ENCODE data around the gene TLK2. TPM values are rescaled to one million over a fixed set of nuclear protein-coding genes. Genes with fewer than 3 reads are reported as not detected.

The TLK2 gene
- total and polyA plus RNA-seq, 2 donors (not counting 3 experiments of a cell fraction or from before 2014, with no cell fraction given), result 30.7 to 40.7 TPM

GRCh38 chr17:62611292-62611691 is 132.7 kb downstream of the TLK2 start:
- DNase-seq (ENCODE audit: low read depth, low spot score), result no peak
- FAIRE-seq, result no peak
- no peak overlapping the region for H3K4me3 ChIP-seq (replicated peaks in 1 of 3; ENCODE audit: insufficient read depth in 1 of 3, low read depth in 1 of 3, low read length in 3 of 3)
- H3K4me1 ChIP-seq (ENCODE audit: control insufficient read depth, extremely low read depth, insufficient read depth, low read length), result no peaks in the 10 kb centered on the region
- no TSS peak for BruUV-seq (replicated peaks)
- H3K9me3 ChIP-seq (replicated peaks; ENCODE audit: control insufficient read depth, insufficient read depth, low read length), result no peaks in the 10 kb centered on the region
- H2AFZ ChIP-seq (ENCODE audit: low read depth, low read length), result no peak overlapping the region
- H3K9me1 ChIP-seq (replicated peaks; ENCODE audit: control insufficient read depth, extremely low read depth, insufficient read depth, low read length), result no peaks in the 10 kb centered on the region
- no peak overlapping the region for H3K27ac ChIP-seq (ENCODE audit: insufficient read depth, low read depth, low read length)
- H3K27me3 ChIP-seq (ENCODE audit: control insufficient read depth in 2 of 2, insufficient read depth in 2 of 2, low read length in 2 of 2), result no peaks in the 10 kb centered on the region
- H4K20me1 ChIP-seq (replicated peaks; ENCODE audit: control insufficient read depth, extremely low read depth, insufficient read depth, low read length), result no peaks in the 10 kb centered on the region
- intact Hi-C loops (cut with micrococcal nuclease) (no loop called here), dilution Hi-C loops (cut with MboI; ENCODE audit: extremely low pct_ligation_motif_present, low sequenced_read_pairs) (no loop called here)
- H3K4me2 ChIP-seq (ENCODE audit: insufficient read depth, low read length), result no peak overlapping the region
- ChIA-PET CTCF (interaction anchor here (0.7 to 2.4 kb wide), 6 partner anchors 8 to 83 kb away, joined by 3 to 10 read pairs (median 4); no protein-coding TSS in a partner anchor), POLR2A (no interaction called here)
- peaks cover 4 to 26% of the 10 kb centered on the region in 2 experiments for H3K36me3 ChIP-seq (ENCODE audit: control insufficient read depth in 2 of 2, extremely low read depth in 1 of 2, insufficient read depth in 2 of 2, low read length in 2 of 2)
- H3K79me2 ChIP-seq (ENCODE audit: control insufficient read depth, insufficient read depth, low read length), result no peaks in the 10 kb centered on the region
- TF ChIP-seq FOS (IDR thresholded peaks at IDR 0.05; ENCODE audit: borderline replicate concordance, insufficient read depth, low read length), result no peak
- TF ChIP-seq POLR2AphosphoS5 (IDR thresholded peaks at IDR 0.05; ENCODE audit: insufficient read depth, low read depth, low read length), result no peak
- no peak for TF ChIP-seq MYC (IDR thresholded peaks at IDR 0.05; ENCODE audit: low read depth, low read length)
- no peak for TF ChIP-seq JUN (IDR thresholded peaks at IDR 0.05; ENCODE audit: borderline replicate concordance, insufficient read depth, insufficient read length, low read depth)
- TF ChIP-seq EZH2 (IDR thresholded peaks at IDR 0.05; ENCODE audit: borderline replicate concordance, low read depth, low read length, severe bottlenecking), result no peak
- no peak for TF ChIP-seq GATA2 (IDR thresholded peaks at IDR 0.05; ENCODE audit: insufficient read depth, insufficient read length, low read depth, low read length)
- TF ChIP-seq POLR2A (IDR thresholded peaks at IDR 0.05; ENCODE audit: low read depth, low read length), result no peak
- no peak for TF ChIP-seq CTCF (IDR thresholded peaks at IDR 0.05; ENCODE audit: extremely low read depth in 1 of 2, insufficient read depth in 1 of 2, low read depth in 1 of 2, low read length in 2 of 2)
- TF ChIP-seq MAX (IDR thresholded peaks at IDR 0.05; ENCODE audit: insufficient read depth, insufficient read length), result no peak
- H3K9ac ChIP-seq (replicated peaks; ENCODE audit: extremely low read depth, insufficient read depth, low read length), result no peak overlapping the region

All from endothelial cell of umbilical vein (primary cell).